Measurements from ENCODE around the gene DNA2.

DNA2 gene

DNA sequence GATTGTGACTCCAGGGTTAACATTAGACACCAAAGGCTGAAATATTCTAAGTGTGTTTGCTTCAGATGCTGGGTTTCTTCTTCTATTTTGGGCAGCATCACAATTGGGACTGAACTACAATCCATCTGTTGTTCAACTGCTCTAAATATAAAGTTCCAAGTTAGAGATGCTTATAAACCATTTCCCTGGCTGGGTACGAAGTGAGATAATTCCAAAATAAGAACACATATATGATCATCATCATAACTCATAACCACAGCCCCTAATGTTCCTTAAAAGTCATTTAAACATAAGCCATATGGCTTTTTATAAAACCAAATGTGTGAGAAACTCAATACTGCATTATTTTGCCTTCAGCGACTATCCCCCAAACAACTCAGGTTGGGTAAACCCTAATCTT, 28.8 kb downstream of the DNA2 start:
- no peak for DNase-seq (ENCODE audit: low spot score)

DNA sequence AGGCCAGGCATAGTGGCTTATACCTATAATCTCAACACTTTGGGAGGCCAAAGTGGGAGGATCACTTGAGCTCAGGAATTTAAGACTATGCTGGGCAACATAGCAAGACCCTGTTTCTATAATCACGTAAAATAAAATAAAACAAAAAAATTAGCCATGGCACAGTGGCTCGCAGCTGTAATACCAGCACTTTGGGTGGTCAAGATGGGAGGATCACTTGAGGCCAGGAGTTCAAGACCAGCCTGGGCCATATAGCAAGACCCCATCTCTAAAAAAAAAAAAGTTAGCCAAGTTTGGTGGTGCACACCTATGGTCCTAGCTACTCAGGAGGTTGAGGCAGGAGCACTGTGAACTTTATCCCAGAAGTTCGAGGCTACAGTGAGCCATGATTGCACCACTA, 30.9 kb downstream of the DNA2 start:
- DNase-seq (ENCODE audit: low spot score), result no peak

GRCh38 chr10:68435803-68436202, 36.0 kb downstream of the DNA2 start:
- DNase-seq (ENCODE audit: low spot score), result no peak

- DNase-seq (ENCODE audit: low spot score), result no peak
These were observed 37.1 kb downstream of the DNA2 start for GRCh38 chr10:68434657-68435056.

DNA sequence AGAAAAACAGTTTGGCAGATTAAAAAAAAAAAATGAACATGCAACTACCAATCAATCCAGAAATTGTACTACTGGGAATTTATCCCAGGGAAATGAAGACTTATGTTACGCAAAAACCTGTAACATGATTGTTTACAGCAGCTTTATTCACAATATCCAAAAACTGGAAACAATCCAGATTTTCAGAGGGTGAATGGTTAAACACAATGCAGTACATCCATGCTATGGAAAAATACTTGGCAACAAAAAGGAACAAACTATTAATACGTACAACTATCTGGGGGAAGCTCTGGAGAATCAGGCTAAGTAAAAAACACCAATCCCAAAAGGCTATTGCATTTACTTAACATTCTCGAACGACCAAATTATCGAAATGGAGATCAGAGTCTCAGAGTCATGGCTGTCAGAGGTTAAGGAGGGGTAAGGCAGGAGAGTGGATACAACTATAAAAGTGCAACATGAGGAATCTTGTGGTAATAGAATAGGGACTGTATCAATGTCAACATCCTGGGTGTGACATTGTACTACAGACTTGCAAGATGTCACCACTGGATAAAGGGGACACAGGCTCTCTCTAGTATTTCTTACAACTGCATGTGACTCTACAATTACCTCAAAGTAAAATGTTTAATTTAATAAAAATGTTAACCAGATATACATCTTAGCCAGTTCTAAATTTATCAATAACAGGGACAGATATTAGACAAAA, 43.2 kb downstream of the DNA2 start:
- DNase-seq (ENCODE audit: low spot score), result no peak

- no peak for DNase-seq (ENCODE audit: low spot score)
These were observed 47.2 kb downstream of the DNA2 start for GRCh38 chr10:68424454-68425014.

- no peak for DNase-seq (ENCODE audit: low spot score)
These were observed 48.3 kb downstream of the DNA2 start for GRCh38 chr10:68423522-68423921.

DNA sequence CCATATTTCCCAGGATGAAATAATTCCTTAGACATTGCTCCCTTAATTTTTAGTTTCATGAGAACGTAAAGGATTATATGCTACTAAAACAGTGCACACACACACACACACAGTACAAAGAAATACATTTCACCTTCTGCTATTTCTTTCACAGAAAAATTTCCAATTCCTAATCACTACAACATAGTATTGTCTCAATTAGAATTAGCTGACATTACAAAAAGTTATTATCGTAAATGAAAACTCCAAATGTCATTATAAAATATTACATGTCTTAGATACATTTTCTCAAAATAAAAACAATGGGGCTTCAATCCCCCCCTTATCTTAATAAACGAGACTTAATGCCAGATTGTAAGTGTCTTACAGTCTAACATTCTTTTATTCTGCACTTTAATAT, 52.4 kb downstream of the DNA2 start:
- no peak for DNase-seq (ENCODE audit: low spot score)

- no peak for DNase-seq (ENCODE audit: low spot score)
These were observed 62.8 kb downstream of the DNA2 start for GRCh38 chr10:68408898-68409518.

DNA sequence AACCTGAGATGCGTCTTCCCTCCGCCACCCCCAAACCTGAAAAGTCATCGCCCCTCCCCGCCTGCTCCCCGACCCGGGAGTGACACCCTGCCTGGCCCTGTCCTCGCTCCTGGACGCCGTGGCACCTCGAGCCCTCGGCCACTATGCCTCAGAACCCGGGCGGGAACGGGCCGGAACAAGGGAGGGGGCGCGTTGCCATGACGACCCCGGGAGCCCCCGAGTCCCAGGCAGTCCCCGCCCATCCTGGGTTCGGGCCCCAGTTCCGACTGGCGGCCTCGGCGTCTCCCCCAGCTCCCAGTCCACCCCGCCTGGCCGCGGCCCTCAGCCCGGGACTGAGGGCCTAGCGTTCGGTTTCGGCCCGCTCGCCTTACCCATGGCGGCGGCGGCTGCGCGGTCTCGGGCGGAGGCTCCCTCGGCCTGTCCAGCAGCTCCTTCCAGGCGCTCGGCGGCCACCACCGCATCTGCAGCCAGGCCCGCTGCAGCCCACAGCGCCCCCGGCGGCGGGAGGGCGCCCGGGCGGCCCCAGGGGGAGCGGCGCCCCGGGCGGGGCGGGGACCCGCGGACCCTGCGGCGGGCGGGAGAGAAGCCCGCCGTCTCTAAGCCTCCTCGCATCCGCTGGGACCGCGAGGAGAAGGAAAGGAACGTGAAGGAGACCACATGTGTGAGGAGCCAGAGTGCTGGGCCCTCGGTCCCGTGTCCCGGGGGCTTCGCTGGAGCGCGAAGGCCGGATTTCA, 64.8 kb downstream of the DNA2 start, which contains the start of gene RUFY2:
TSS of gene RUFY2 (minus strand) at position 463 of the 734 bp plus-strand sequence. CDS start at position 375, 88 bp downstream.
- peak; percentile 60 for DNase-seq (ENCODE audit: low spot score)

- DNase-seq (ENCODE audit: low spot score), result peak; percentile 56
These were observed 65.5 kb downstream of the DNA2 start for GRCh38 chr10:68406111-68406814.

- DNase-seq (ENCODE audit: low spot score), result no peak
These were observed 68.1 kb downstream of the DNA2 start for GRCh38 chr10:68403701-68404100.

- no peak for DNase-seq (ENCODE audit: low spot score)
These were observed 69.5 kb downstream of the DNA2 start for GRCh38 chr10:68402276-68402675.

- no peak for DNase-seq (ENCODE audit: low spot score)
These were observed 74.8 kb downstream of the DNA2 start for GRCh38 chr10:68397005-68397404.

GRCh38 chr10:68385740-68386139, 86.0 kb downstream of the DNA2 start:
- no peak for DNase-seq (ENCODE audit: low spot score)

- DNase-seq (ENCODE audit: low spot score), result no peak
These were observed 100.2 kb downstream of the DNA2 start for GRCh38 chr10:68371604-68372003.

DNA sequence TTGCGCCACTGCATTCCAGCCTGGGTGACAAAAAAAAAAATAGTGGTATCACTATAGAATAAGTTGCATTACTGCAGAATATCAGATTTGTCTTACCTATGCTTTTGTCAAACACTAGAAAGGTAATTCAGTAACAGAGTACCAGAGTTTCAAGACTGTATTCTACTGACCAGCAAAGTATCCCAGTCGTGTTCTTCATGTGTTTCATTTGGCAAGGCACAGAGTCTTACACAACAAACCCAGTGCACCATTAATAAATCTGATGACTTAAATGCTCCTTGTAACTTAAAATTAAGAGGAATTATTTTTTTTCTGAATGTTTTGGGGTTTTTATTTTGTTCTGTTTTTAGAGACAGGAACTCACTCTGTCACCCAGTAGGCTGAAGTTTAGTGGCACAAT, 104.7 kb downstream of the DNA2 start:
- no peak for DNase-seq (ENCODE audit: low spot score)

GRCh38 chr10:68366600-68366999, 105.2 kb downstream of the DNA2 start:
- no peak for DNase-seq (ENCODE audit: low spot score)

GRCh38 chr10:68365611-68366010, 106.2 kb downstream of the DNA2 start:
- DNase-seq (ENCODE audit: low spot score), result no peak

- DNase-seq (ENCODE audit: low spot score), result no peak
These were observed 107.5 kb downstream of the DNA2 start for GRCh38 chr10:68364101-68364886.
